Measurements from ENCODE around the gene TNFRSF13B. TPM values are rescaled to one million over a fixed set of nuclear protein-coding genes. Genes with fewer than 3 reads are reported as not detected.
"Not testable (repeated sequence)": the region's sequence is repeated elsewhere in the genome, so short reads cannot be mapped to it uniquely, and the experiment has no call there.

TNFRSF13B gene
- total and polyA plus RNA-seq, 12 donors = 0.18 to 0.48 TPM; not detected in 10

GRCh38 chr17:17004997-17005614 is 33.2 kb upstream of the TNFRSF13B start:
- not testable (repeated sequence) for DNase-seq; H3K27ac ChIP-seq; H3K9me3 ChIP-seq (replicated peaks in 1 of 3); H3K27me3 ChIP-seq; H3K4me1 ChIP-seq (replicated peaks in 1 of 2); H3K4me3 ChIP-seq; H3K36me3 ChIP-seq (replicated peaks in 1 of 2)
- intact Hi-C loops (cut with DNase I) = loop anchor here (10.0 kb wide), 3 partner anchors 140 to 300 kb away; partner anchors contain the start of gene NT5M (in 1 of the 2)
- 64 to 86% (median 75%) methylated on average over 1 to 13 of the region's 14 CpGs for WGBS, 4 donors

- intact Hi-C loops (cut with DNase I) = loop anchor here (10.0 kb wide), 3 partner anchors 140 to 300 kb away; partner anchors contain the start of gene NT5M (in 1 of the 2)
- no peaks in the 10 kb centered on the region for H3K9me3 ChIP-seq (replicated peaks in 1 of 3)
- H3K27ac ChIP-seq = no peak overlapping the region
- H3K36me3 ChIP-seq (replicated peaks in 1 of 2) = no peaks in the 10 kb centered on the region
- no peak overlapping the region for H3K4me3 ChIP-seq
- DNase-seq = no peak
- H3K27me3 ChIP-seq = no peaks in the 10 kb centered on the region
- WGBS, 4 donors = 80 to 88% (median 85%) methylated on average over 19 of the region's 19 CpGs
- peaks cover 0 to 4% of the 10 kb centered on the region in 2 donors for H3K4me1 ChIP-seq (replicated peaks in 1 of 2)
- TF ChIP-seq CTCF (IDR thresholded peaks at IDR 0.05) = no peak
These were observed 32.5 kb upstream of the TNFRSF13B start for GRCh38 chr17:17004251-17004996.

GRCh38 chr17:17002731-17003715 is 31.1 kb upstream of the TNFRSF13B start:
- 77 to 95% (median 91%) methylated on average over 12 to 20 of the region's 20 CpGs for WGBS, 4 donors
- H3K4me1 ChIP-seq (replicated peaks in 1 of 2); H3K27ac ChIP-seq; H3K9me3 ChIP-seq (replicated peaks in 1 of 3); H3K4me3 ChIP-seq; H3K36me3 ChIP-seq (replicated peaks in 1 of 2); H3K27me3 ChIP-seq; DNase-seq: not testable (repeated sequence)
- intact Hi-C loops (cut with DNase I) = loop anchor here (10.0 kb wide), 3 partner anchors 142 to 302 kb away; partner anchors contain the start of gene NT5M (in 1 of the 2)

GRCh38 chr17:17001874-17002520 is 30.1 kb upstream of the TNFRSF13B start:
- Histone ChIP-seq H3K4me3 (no peak overlapping the region), H3K9me3 (replicated peaks in 1 of 3) (no peaks in the 10 kb centered on the region), H3K36me3 (replicated peaks in 1 of 2) (no peaks in the 10 kb centered on the region), H3K27ac (no peak overlapping the region), H3K4me1 (replicated peaks in 1 of 2) (peaks cover 0 to 4% of the 10 kb centered on the region in 2 donors), H3K27me3 (no peaks in the 10 kb centered on the region)
- WGBS, 4 donors = 23 to 67% (median 25%) methylated on average over 5 to 22 of the region's 22 CpGs
- DNase-seq = peak; percentile 65 to 83 (median 80)
- intact Hi-C loops (cut with DNase I) = loop anchor here (10.0 kb wide), 3 partner anchors 143 to 303 kb away; partner anchors contain the start of gene NT5M (in 1 of the 2)
- TF ChIP-seq CTCF (IDR thresholded peaks at IDR 0.05) (peak; percentile 85 to 97 (median 92)), POLR2A (IDR thresholded peaks at IDR 0.05) (no peak)
